HuH-7 (cell line): Measurements from ENCODE around the gene SMAP1.
A peak's percentile ranks its signal among the peaks of the same experiment; 100 is the strongest.

Experiments
- DNase-seq: peaks from one replicate; pipeline ENCODE4 v3.0.0; 2011; ENCODE audit warnings: low spot score

Gene SMAP1

GRCh38 chr6:70842541-70842940 is 174.9 kb downstream of the SMAP1 start:
- no peak for DNase-seq

GRCh38 chr6:70843328-70843918 is 175.7 kb downstream of the SMAP1 start:
- DNase-seq = no peak

GRCh38 chr6:70844301-70844700 is 176.6 kb downstream of the SMAP1 start:
- no peak for DNase-seq

GRCh38 chr6:70846207-70846835 is 178.6 kb downstream of the SMAP1 start:
- DNase-seq = no peak

GRCh38 chr6:70847106-70848084 is 179.7 kb downstream of the SMAP1 start:
- no peak for DNase-seq

- no peak for DNase-seq
These were observed 181.8 kb downstream of the SMAP1 start for GRCh38 chr6:70849348-70850069.

- no peak for DNase-seq
These were observed 185.1 kb downstream of the SMAP1 start for GRCh38 chr6:70852667-70853246.

GRCh38 chr6:70857387-70858077 is 189.8 kb downstream of the SMAP1 start:
- no peak for DNase-seq

GRCh38 chr6:70860045-70860444 is 192.4 kb downstream of the SMAP1 start:
- no peak for DNase-seq

GRCh38 chr6:70860920-70861319 is 193.2 kb downstream of the SMAP1 start:
- no peak for DNase-seq

- no peak for DNase-seq
These were observed 195.7 kb downstream of the SMAP1 start for GRCh38 chr6:70863343-70863742.

GRCh38 chr6:70864401-70864800 is 196.7 kb downstream of the SMAP1 start:
- no peak for DNase-seq

GRCh38 chr6:70872469-70872868 is 204.8 kb downstream of the SMAP1 start:
- DNase-seq = no peak

GRCh38 chr6:70874181-70874913 is 206.7 kb downstream of the SMAP1 start:
- DNase-seq = no peak

- DNase-seq = no peak
These were observed 211.8 kb downstream of the SMAP1 start for GRCh38 chr6:70879496-70879895.

GRCh38 chr6:70884074-70884983 is 216.6 kb downstream of the SMAP1 start:
- peak; percentile 84 for DNase-seq

- no peak for DNase-seq
These were observed 218.4 kb downstream of the SMAP1 start for GRCh38 chr6:70886071-70886470.

GRCh38 chr6:70886661-70887060 is 219.0 kb downstream of the SMAP1 start:
- DNase-seq = no peak

- no peak for DNase-seq
These were observed 221.6 kb downstream of the SMAP1 start for GRCh38 chr6:70889270-70889669.
